ENCODE measurements around the gene ACTG2. TPM values are rescaled to one million over a fixed set of nuclear protein-coding genes. Genes with fewer than 3 reads are reported as not detected.

Gene ACTG2
- total RNA-seq, 1 experiment from 2014 or later: 1.5 TPM

DNA sequence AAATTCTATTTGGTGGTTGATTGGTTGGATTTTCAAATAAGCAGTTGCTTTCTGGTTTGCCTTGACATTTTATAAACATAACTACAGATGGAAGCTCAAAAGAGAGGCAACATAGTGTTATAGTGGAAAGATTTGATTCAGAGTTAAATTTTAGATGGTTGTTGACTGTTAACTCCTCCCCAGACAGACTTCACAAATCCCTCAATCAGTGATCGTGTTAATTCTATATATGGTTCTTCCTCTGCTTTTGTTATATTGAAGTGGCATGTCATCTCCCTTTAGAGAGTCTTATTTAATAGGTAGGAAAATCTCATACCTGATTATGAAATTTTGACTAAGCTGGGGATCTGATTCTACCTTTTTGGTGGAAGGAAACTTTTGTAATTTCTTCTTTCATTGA lies 53.4 kb downstream of the ACTG2 start:
- Histone ChIP-seq H3T11ph (ENCODE audit: low read length) (no peak overlapping the region), H3K27ac (ENCODE audit: insufficient read length, low read depth, low read length) (no peak overlapping the region), H3K4me1 (ENCODE audit: insufficient read depth, low read length) (no peaks in the 10 kb centered on the region), H3K18ac (ENCODE audit: insufficient read length, low read depth, low read length) (no peak overlapping the region), H3K27me3 (ENCODE audit: insufficient read depth, low read length) (no peaks in the 10 kb centered on the region), H4K20me1 (ENCODE audit: control insufficient read depth, insufficient read depth, insufficient read length) (no peaks in the 10 kb centered on the region), H3K14ac (ENCODE audit: insufficient read depth, low read length) (no peak overlapping the region), H3K4ac (ENCODE audit: low read depth, low read length) (no peak overlapping the region), H3K9ac (ENCODE audit: extremely low read depth, insufficient read length, low read length) (no peak overlapping the region), H3K23ac (ENCODE audit: insufficient read length, low read depth, low read length) (no peak overlapping the region), H2BK20ac (ENCODE audit: low read depth, low read length, poor library complexity, severe bottlenecking) (no peak overlapping the region), H4K5ac (ENCODE audit: insufficient read length, low read depth, low read length) (no peak overlapping the region), H2AFZ (ENCODE audit: low read length) (no peak overlapping the region), H3K4me2 (ENCODE audit: insufficient read depth, insufficient read length, low read length) (no peak overlapping the region), H2AK5ac (ENCODE audit: insufficient read length, low read length) (no peak overlapping the region), H3K79me1 (ENCODE audit: insufficient read depth, low read depth, low read length, poor library complexity, severe bottlenecking) (peaks cover 9% of the 10 kb centered on the region), H2BK5ac (ENCODE audit: insufficient read length, low read length) (no peak overlapping the region), H3K23me2 (ENCODE audit: insufficient read length, low read depth, low read length, poor library complexity, severe bottlenecking) (no peaks in the 10 kb centered on the region), H3K9me3 (ENCODE audit: control insufficient read depth, low read depth, low read length) (no peaks in the 10 kb centered on the region), H2BK120ac (ENCODE audit: low read depth, low read length, poor library complexity, severe bottlenecking) (no peak overlapping the region), H2BK12ac (ENCODE audit: insufficient read length, low read depth, low read length) (no peak overlapping the region), H3K79me2 (ENCODE audit: insufficient read depth, low read length) (0 out of 2 replicates have a peak, but pooled peaks cover 2% of the 10 kb centered on the region), H4K8ac (replicated peaks; ENCODE audit: insufficient read length, low read depth, low read length) (no peak overlapping the region), H2BK15ac (ENCODE audit: low read depth, low read length) (no peak overlapping the region), H3K56ac (ENCODE audit: insufficient read length, low read depth, low read length) (no peak overlapping the region), H4K91ac (ENCODE audit: insufficient read length, low read depth, low read length) (no peak overlapping the region)
- Mint-ChIP-seq H3K4me3 (no peak overlapping the region), H3K27me3 (ENCODE audit: low read depth) (no peaks in the 10 kb centered on the region), H3K27ac (no peak overlapping the region), H3K4me1 (no peaks in the 10 kb centered on the region), H3K36me3 (ENCODE audit: insufficient read depth in 1 of 3, low read depth in 3 of 3) (peaks cover 21 to 59% (median 52%) of the 10 kb centered on the region in 3 experiments; a peak in 6 of 7 replicates), H3K9me3 (no peaks in the 10 kb centered on the region)
- TF ChIP-seq, protein P1, sequence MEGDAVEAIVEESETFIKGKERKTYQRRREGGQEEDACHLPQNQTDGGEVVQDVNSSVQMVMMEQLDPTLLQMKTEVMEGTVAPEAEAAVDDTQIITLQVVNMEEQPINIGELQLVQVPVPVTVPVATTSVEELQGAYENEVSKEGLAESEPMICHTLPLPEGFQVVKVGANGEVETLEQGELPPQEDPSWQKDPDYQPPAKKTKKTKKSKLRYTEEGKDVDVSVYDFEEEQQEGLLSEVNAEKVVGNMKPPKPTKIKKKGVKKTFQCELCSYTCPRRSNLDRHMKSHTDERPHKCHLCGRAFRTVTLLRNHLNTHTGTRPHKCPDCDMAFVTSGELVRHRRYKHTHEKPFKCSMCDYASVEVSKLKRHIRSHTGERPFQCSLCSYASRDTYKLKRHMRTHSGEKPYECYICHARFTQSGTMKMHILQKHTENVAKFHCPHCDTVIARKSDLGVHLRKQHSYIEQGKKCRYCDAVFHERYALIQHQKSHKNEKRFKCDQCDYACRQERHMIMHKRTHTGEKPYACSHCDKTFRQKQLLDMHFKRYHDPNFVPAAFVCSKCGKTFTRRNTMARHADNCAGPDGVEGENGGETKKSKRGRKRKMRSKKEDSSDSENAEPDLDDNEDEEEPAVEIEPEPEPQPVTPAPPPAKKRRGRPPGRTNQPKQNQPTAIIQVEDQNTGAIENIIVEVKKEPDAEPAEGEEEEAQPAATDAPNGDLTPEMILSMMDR (conservative IDR thresholded peaks at IDR 0.05): no peak
- no peak for DNase-seq
- no CpG with 5 or more reads among the region's 1 CpG for WGBS (ENCODE audit: extremely low coverage, insufficient read length, low lambda C conversion rate)

Data from H9 (cell line).